Parathyroid adenoma (tissue), 2 donors: ENCODE data around the gene RAB10.
A peak's percentile ranks its signal among the peaks of the same experiment; 100 is the strongest.

Source experiments
- H2AFZ ChIP-seq: fragments of 300-600 bp; sonication (generic); one replicate; pipeline ENCODE4 v1.7.0; 2017; ENCODE audit warnings: antibody characterized with exemption, mild to moderate bottlenecking
- H3K27ac ChIP-seq: fragments of 300-600 bp; sonication (generic); one replicate; pipeline ENCODE4 v1.7.0; 2017
- H3K27me3 ChIP-seq: fragments of 300-600 bp; sonication (generic); one replicate; pipeline ENCODE4 v1.7.0; 2017; ENCODE audit warnings: low read length; ENCODE audit not compliant: control insufficient read depth, insufficient read depth
- H3K36me3 ChIP-seq: fragments of 300-600 bp; sonication (generic); one replicate; pipeline ENCODE4 v1.7.0; 2017; ENCODE audit warnings: low read length; ENCODE audit not compliant: control insufficient read depth, insufficient read depth
- H3K4me1 ChIP-seq: fragments of 300-600 bp; sonication (generic); one replicate; pipeline ENCODE4 v1.7.0; 2017; ENCODE audit warnings: control low read depth
- H3K4me2 ChIP-seq: fragments of 300-600 bp; sonication (generic); one replicate; pipeline ENCODE4 v1.7.0; 2017; ENCODE audit warnings: low read length
- H3K4me3 ChIP-seq: fragments of 300-600 bp; sonication (generic); one replicate; pipeline ENCODE4 v1.7.0; 2017; ENCODE audit warnings: low read depth, low read length
- H3K79me2 ChIP-seq: fragments of 300-600 bp; sonication (generic); one replicate; pipeline ENCODE4 v1.7.0; 2017; ENCODE audit warnings: control low read depth
- H3K9ac ChIP-seq: fragments of 300-600 bp; sonication (generic); one replicate; pipeline ENCODE4 v1.7.0; 2017; ENCODE audit warnings: mild to moderate bottlenecking
- H3K9me3 ChIP-seq: fragments of 300-600 bp; sonication (generic); one replicate; pipeline ENCODE4 v1.7.0; 2017; ENCODE audit warnings: low read length; ENCODE audit not compliant: control insufficient read depth
- CTCF ChIP-seq: fragments of 300-600 bp; sonication (generic); IDR thresholded peaks from one replicate; pipeline ENCODE4 v1.7.0; 2017; ENCODE audit warnings: antibody characterized with exemption, mild to moderate bottlenecking
- donor health status: primary hyperparathyroidism.

RAB10 gene

GRCh38 chr2:26009567-26009963, 24.3 kb upstream of the RAB10 start:
- no peak overlapping the region for H3K9ac ChIP-seq
- H3K27me3 ChIP-seq = no peaks in the 10 kb centered on the region
- no peaks in the 10 kb centered on the region for H3K36me3 ChIP-seq
- H3K4me3 ChIP-seq = no peak overlapping the region
- no peak overlapping the region for H3K4me2 ChIP-seq
- H3K4me1 ChIP-seq = peaks cover 27% of the 10 kb centered on the region
- H2AFZ ChIP-seq = peak overlapping the region; percentile 72
- H3K79me2 ChIP-seq = no peaks in the 10 kb centered on the region
- H3K27ac ChIP-seq = peak overlapping the region; percentile 91
- no peak for TF ChIP-seq CTCF
- no peaks in the 10 kb centered on the region for H3K9me3 ChIP-seq

- H3K9me3 ChIP-seq = no peaks in the 10 kb centered on the region
- H3K9ac ChIP-seq = no peak overlapping the region
- H3K79me2 ChIP-seq = no peaks in the 10 kb centered on the region
- peaks cover 27% of the 10 kb centered on the region for H3K4me1 ChIP-seq
- no peak for TF ChIP-seq CTCF
- no peak overlapping the region for H3K4me3 ChIP-seq
- H2AFZ ChIP-seq = no peak overlapping the region
- no peaks in the 10 kb centered on the region for H3K27me3 ChIP-seq
- H3K27ac ChIP-seq = no peak overlapping the region
- no peaks in the 10 kb centered on the region for H3K36me3 ChIP-seq
- no peak overlapping the region for H3K4me2 ChIP-seq
Measured at GRCh38 chr2:26010943-26011342, 22.9 kb upstream of the RAB10 start.

GRCh38 chr2:26011609-26011989, 22.3 kb upstream of the RAB10 start:
- H3K4me1 ChIP-seq = peaks cover 27% of the 10 kb centered on the region
- H3K9me3 ChIP-seq = no peaks in the 10 kb centered on the region
- H3K27ac ChIP-seq = peak overlapping the region; percentile 78
- H3K27me3 ChIP-seq = no peaks in the 10 kb centered on the region
- no peaks in the 10 kb centered on the region for H3K79me2 ChIP-seq
- H3K4me3 ChIP-seq = no peak overlapping the region
- H3K9ac ChIP-seq = no peak overlapping the region
- no peak for TF ChIP-seq CTCF
- no peaks in the 10 kb centered on the region for H3K36me3 ChIP-seq
- peak overlapping the region; percentile 45 for H3K4me2 ChIP-seq
- H2AFZ ChIP-seq = peak overlapping the region; percentile 59

GRCh38 chr2:26011990-26012856, 21.7 kb upstream of the RAB10 start:
- Histone ChIP-seq H2AFZ (peak overlapping the region; percentile 59), H3K9ac (no peak overlapping the region), H3K4me1 (peaks cover 28% of the 10 kb centered on the region), H3K36me3 (no peaks in the 10 kb centered on the region), H3K4me3 (peak overlapping the region; percentile 1), H3K4me2 (peak overlapping the region; percentile 45), H3K27me3 (no peaks in the 10 kb centered on the region), H3K27ac (peak overlapping the region; percentile 78), H3K79me2 (no peaks in the 10 kb centered on the region), H3K9me3 (no peaks in the 10 kb centered on the region)
- no peak for TF ChIP-seq CTCF

GRCh38 chr2:26013668-26014067, 20.2 kb upstream of the RAB10 start:
- TF ChIP-seq CTCF = no peak
- Histone ChIP-seq H3K27me3 (no peaks in the 10 kb centered on the region), H3K4me1 (peaks cover 37% of the 10 kb centered on the region), H2AFZ (no peak overlapping the region), H3K4me2 (no peak overlapping the region), H3K9ac (no peak overlapping the region), H3K4me3 (no peak overlapping the region), H3K36me3 (no peaks in the 10 kb centered on the region), H3K27ac (no peak overlapping the region), H3K79me2 (no peaks in the 10 kb centered on the region), H3K9me3 (no peaks in the 10 kb centered on the region)
